Neural crest cell (in vitro differentiated cells): ENCODE measurements around the gene GALNT9. TPM values are rescaled to one million over a fixed set of nuclear protein-coding genes. Genes with fewer than 3 reads are reported as not detected.

Experiments
- DNase-seq: peaks from one replicate; pipeline ENCODE4 v3.0.0; 2021; ENCODE audit warnings: low read depth, mixed read lengths, low spot score
- H3K27ac Mint-ChIP-seq: one replicate; pipeline ENCODE4 v1.8.0; 2021; ENCODE audit warnings: mild to moderate bottlenecking, mixed read lengths; ENCODE audit not compliant: unreplicated experiment
- H3K27me3 Mint-ChIP-seq: 2 replicates; pipeline ENCODE4 v1.8.0; 2021; ENCODE audit warnings: low read depth, mild to moderate bottlenecking, mixed read lengths
- H3K36me3 Mint-ChIP-seq: 2 replicates; pipeline ENCODE4 v1.8.0; 2021; ENCODE audit warnings: low read depth, mild to moderate bottlenecking, mixed read lengths
- H3K4me1 Mint-ChIP-seq: 2 replicates; pipeline ENCODE4 v1.8.0; 2021; ENCODE audit warnings: mixed read lengths
- H3K4me3 Mint-ChIP-seq: one replicate; pipeline ENCODE4 v1.8.0; 2021; ENCODE audit warnings: mild to moderate bottlenecking, mixed read lengths
- H3K9me3 Mint-ChIP-seq: 2 replicates; pipeline ENCODE4 v1.8.0; 2021; ENCODE audit warnings: mixed read lengths
- CTCF ChIP-seq: fragments of 200-600 bp; sonication (generic); conservative IDR thresholded peaks from 2 replicates; pipeline ENCODE4 v1.5.0; 2021; ENCODE audit warnings: antibody characterized with exemption, mild to moderate bottlenecking
- total RNA-seq: library from RNA; stranded (reverse); gene quantifications from 2 replicates; pipeline ENCODE4 v1.2.1, GENCODE V29; 2021

The GALNT9 gene
- total RNA-seq, 1 donor from 2014 or later: 1.3 TPM

- Mint-ChIP-seq H3K27ac (no peak overlapping the region), H3K9me3 (no peaks in the 10 kb centered on the region), H3K27me3 (peaks cover 33% of the 10 kb centered on the region), H3K4me3 (no peak overlapping the region), H3K4me1 (no peaks in the 10 kb centered on the region), H3K36me3 (no peaks in the 10 kb centered on the region)
- TF ChIP-seq CTCF: no peak
- no peak for DNase-seq
Observed at GRCh38 chr12:132292328-132293319, 36.8 kb downstream of the GALNT9 start.

GRCh38 chr12:132291402-132292175, 37.8 kb downstream of the GALNT9 start:
- Mint-ChIP-seq H3K4me3 (no peak overlapping the region), H3K27me3 (peaks cover 43% of the 10 kb centered on the region), H3K36me3 (no peaks in the 10 kb centered on the region), H3K4me1 (no peaks in the 10 kb centered on the region), H3K9me3 (no peaks in the 10 kb centered on the region), H3K27ac (no peak overlapping the region)
- TF ChIP-seq CTCF: no peak
- DNase-seq: no peak

GRCh38 chr12:132290203-132290540, 39.2 kb downstream of the GALNT9 start:
- no peak overlapping the region for H3K27ac Mint-ChIP-seq
- DNase-seq: no peak
- H3K4me3 Mint-ChIP-seq: no peak overlapping the region
- no peaks in the 10 kb centered on the region for H3K9me3 Mint-ChIP-seq
- TF ChIP-seq CTCF: no peak
- no peaks in the 10 kb centered on the region for H3K36me3 Mint-ChIP-seq
- H3K27me3 Mint-ChIP-seq: peaks cover 52% of the 10 kb centered on the region
- no peaks in the 10 kb centered on the region for H3K4me1 Mint-ChIP-seq

- Mint-ChIP-seq H3K36me3 (no peaks in the 10 kb centered on the region), H3K4me1 (no peaks in the 10 kb centered on the region), H3K4me3 (no peak overlapping the region), H3K27me3 (peaks cover 54% of the 10 kb centered on the region), H3K27ac (no peak overlapping the region), H3K9me3 (no peaks in the 10 kb centered on the region)
- no peak for DNase-seq
- TF ChIP-seq CTCF: no peak
Observed at GRCh38 chr12:132289356-132290202, 39.8 kb downstream of the GALNT9 start.

- Mint-ChIP-seq H3K4me1 (peaks cover 5% of the 10 kb centered on the region), H3K4me3 (no peak overlapping the region), H3K27ac (no peak overlapping the region), H3K9me3 (no peaks in the 10 kb centered on the region), H3K36me3 (no peaks in the 10 kb centered on the region), H3K27me3 (peaks cover 62% of the 10 kb centered on the region)
- TF ChIP-seq CTCF: no peak
- DNase-seq: no peak
Observed at GRCh38 chr12:132288516-132289215, 40.7 kb downstream of the GALNT9 start.
